ENCODE data around the gene ICA1.

DNA sequence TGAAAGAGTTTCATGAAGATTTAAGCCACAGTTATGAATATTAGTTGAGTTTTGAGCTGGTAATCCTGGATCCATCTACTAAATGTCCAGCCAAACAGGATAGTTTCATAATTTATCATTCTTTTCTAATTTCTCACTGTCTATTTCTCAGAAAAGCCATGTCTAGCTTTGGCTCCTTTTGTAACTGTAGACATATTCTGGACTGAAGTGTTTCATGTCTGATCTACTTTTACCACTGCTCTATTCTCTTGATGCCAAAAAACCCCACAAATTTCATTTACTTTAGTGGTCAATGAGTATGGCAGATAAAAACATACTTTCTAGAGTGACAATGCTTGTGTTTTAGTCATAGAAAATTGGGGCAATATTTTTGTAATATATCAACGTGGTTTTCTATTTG is 61.2 kb downstream of the ICA1 start:
- no peak for TF ChIP-seq POLR2A (IDR thresholded peaks at IDR 0.05)
- TF ChIP-seq, protein P1, sequence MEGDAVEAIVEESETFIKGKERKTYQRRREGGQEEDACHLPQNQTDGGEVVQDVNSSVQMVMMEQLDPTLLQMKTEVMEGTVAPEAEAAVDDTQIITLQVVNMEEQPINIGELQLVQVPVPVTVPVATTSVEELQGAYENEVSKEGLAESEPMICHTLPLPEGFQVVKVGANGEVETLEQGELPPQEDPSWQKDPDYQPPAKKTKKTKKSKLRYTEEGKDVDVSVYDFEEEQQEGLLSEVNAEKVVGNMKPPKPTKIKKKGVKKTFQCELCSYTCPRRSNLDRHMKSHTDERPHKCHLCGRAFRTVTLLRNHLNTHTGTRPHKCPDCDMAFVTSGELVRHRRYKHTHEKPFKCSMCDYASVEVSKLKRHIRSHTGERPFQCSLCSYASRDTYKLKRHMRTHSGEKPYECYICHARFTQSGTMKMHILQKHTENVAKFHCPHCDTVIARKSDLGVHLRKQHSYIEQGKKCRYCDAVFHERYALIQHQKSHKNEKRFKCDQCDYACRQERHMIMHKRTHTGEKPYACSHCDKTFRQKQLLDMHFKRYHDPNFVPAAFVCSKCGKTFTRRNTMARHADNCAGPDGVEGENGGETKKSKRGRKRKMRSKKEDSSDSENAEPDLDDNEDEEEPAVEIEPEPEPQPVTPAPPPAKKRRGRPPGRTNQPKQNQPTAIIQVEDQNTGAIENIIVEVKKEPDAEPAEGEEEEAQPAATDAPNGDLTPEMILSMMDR (IDR thresholded peaks at IDR 0.05 in 4 of 5, conservative IDR thresholded peaks at IDR 0.05 in 1 of 5): no peak

Data from gastrocnemius medialis (tissue), 4 donors.